Uterus (tissue), 2 donors: ENCODE data around the gene KIF1A.

Experiments
- POLR2A ChIP-seq, 2 donors: fragments of 450-650 bp; IDR thresholded peaks; one replicate each; pipeline ENCODE4 v1.6.1; 2016; ENCODE audit warnings: antibody characterized with exemption in 2 of 2, mild to moderate bottlenecking in 1 of 2, moderate library complexity in 1 of 2
- TF ChIP-seq, protein P1 (sequence below), 4 experiments: fragments of 200-600 bp in 2 of 4; fragments of 450-650 bp in 2 of 4; sonication (generic) in 2 of 4; IDR thresholded peaks; one replicate each; pipeline ENCODE4 v1.5.1; 2016 to 2019; ENCODE audit warnings: antibody characterized with exemption in 4 of 4, mild to moderate bottlenecking in 2 of 4, moderate library complexity in 1 of 4

GRCh38 chr2:240797500-240797895 lies 22.5 kb downstream of the KIF1A start:
- TF ChIP-seq, protein P1, sequence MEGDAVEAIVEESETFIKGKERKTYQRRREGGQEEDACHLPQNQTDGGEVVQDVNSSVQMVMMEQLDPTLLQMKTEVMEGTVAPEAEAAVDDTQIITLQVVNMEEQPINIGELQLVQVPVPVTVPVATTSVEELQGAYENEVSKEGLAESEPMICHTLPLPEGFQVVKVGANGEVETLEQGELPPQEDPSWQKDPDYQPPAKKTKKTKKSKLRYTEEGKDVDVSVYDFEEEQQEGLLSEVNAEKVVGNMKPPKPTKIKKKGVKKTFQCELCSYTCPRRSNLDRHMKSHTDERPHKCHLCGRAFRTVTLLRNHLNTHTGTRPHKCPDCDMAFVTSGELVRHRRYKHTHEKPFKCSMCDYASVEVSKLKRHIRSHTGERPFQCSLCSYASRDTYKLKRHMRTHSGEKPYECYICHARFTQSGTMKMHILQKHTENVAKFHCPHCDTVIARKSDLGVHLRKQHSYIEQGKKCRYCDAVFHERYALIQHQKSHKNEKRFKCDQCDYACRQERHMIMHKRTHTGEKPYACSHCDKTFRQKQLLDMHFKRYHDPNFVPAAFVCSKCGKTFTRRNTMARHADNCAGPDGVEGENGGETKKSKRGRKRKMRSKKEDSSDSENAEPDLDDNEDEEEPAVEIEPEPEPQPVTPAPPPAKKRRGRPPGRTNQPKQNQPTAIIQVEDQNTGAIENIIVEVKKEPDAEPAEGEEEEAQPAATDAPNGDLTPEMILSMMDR (IDR thresholded peaks at IDR 0.05) = no peak
- TF ChIP-seq POLR2A (IDR thresholded peaks at IDR 0.05) = no peak
